ENCODE measurements around the gene FAM204A. TPM values are rescaled to one million over a fixed set of nuclear protein-coding genes. Genes with fewer than 3 reads are reported as not detected.

The FAM204A gene
- total RNA-seq, 1 experiment from 2014 or later, result 103 TPM

DNA sequence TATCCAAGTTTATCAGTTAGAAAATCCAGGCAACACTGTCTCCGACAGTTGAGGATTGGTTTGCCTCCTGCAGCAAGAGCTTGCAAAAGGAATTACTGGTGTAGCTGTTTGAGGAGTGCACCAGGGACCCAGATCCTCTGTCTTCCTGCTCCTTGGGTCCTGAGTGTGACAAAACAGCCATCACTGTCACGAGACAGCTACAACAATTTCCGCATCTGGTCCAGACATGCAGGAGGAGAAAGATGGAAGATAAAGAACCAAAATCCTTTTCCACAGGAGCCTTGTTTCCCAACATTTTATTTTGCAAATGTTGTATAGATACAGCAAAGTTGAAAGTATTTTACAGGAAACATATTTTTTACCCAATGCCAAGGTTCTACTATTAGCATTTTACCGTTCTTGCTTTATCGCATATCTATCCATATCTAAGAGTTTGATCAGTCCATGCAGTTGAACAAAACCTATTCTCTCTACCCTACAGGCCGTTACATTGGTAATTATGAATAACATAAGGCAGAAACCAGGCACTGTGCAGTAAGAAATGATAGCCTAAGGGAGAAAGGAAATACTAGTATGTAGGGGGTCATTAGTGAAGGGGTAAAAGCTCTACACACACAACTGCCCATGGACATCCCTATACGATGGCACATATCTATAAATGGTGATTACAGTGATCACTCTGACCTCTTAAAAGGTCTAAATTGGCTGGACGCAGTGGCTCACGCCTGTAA is 54.9 kb downstream of the FAM204A start:
- CTCF ChIA-PET, result no interaction called here
- no peaks in the 10 kb centered on the region for H3K9me3 ChIP-seq (ENCODE audit: low read depth, low read length, poor library complexity, severe bottlenecking)
- no peak for TF ChIP-seq EZH2 (IDR thresholded peaks at IDR 0.05; ENCODE audit: borderline replicate concordance, low read depth, low read length, poor library complexity, severe bottlenecking)
- TF ChIP-seq, protein P1, sequence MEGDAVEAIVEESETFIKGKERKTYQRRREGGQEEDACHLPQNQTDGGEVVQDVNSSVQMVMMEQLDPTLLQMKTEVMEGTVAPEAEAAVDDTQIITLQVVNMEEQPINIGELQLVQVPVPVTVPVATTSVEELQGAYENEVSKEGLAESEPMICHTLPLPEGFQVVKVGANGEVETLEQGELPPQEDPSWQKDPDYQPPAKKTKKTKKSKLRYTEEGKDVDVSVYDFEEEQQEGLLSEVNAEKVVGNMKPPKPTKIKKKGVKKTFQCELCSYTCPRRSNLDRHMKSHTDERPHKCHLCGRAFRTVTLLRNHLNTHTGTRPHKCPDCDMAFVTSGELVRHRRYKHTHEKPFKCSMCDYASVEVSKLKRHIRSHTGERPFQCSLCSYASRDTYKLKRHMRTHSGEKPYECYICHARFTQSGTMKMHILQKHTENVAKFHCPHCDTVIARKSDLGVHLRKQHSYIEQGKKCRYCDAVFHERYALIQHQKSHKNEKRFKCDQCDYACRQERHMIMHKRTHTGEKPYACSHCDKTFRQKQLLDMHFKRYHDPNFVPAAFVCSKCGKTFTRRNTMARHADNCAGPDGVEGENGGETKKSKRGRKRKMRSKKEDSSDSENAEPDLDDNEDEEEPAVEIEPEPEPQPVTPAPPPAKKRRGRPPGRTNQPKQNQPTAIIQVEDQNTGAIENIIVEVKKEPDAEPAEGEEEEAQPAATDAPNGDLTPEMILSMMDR (conservative IDR thresholded peaks at IDR 0.05; ENCODE audit: low read depth, low read length), result no peak
- H3K27me3 ChIP-seq (replicated peaks; ENCODE audit: insufficient read depth, low read depth, low read length, poor library complexity), result peaks cover 15% of the 10 kb centered on the region
- no peaks in the 10 kb centered on the region for H3K36me3 ChIP-seq (ENCODE audit: insufficient read depth, low read length, poor library complexity, severe bottlenecking)
- H3K4me3 ChIP-seq (ENCODE audit: low read depth, low read length, poor library complexity, severe bottlenecking), result no peak overlapping the region
- DNase-seq (ENCODE audit: low spot score), result no peak
- POLR2A ChIA-PET (ENCODE audit: low non-redundant PET), result no interaction called here
- BruUV-seq (replicated peaks), result no TSS peak
- H3K27ac ChIP-seq (ENCODE audit: low read depth, low read length, poor library complexity, severe bottlenecking), result no peak overlapping the region
- intact Hi-C loops (cut with micrococcal nuclease; ENCODE audit: unreplicated experiment), result no loop called here
- no peaks in the 10 kb centered on the region for H3K4me1 ChIP-seq (ENCODE audit: insufficient read depth, low read length, poor library complexity, severe bottlenecking)

DNA sequence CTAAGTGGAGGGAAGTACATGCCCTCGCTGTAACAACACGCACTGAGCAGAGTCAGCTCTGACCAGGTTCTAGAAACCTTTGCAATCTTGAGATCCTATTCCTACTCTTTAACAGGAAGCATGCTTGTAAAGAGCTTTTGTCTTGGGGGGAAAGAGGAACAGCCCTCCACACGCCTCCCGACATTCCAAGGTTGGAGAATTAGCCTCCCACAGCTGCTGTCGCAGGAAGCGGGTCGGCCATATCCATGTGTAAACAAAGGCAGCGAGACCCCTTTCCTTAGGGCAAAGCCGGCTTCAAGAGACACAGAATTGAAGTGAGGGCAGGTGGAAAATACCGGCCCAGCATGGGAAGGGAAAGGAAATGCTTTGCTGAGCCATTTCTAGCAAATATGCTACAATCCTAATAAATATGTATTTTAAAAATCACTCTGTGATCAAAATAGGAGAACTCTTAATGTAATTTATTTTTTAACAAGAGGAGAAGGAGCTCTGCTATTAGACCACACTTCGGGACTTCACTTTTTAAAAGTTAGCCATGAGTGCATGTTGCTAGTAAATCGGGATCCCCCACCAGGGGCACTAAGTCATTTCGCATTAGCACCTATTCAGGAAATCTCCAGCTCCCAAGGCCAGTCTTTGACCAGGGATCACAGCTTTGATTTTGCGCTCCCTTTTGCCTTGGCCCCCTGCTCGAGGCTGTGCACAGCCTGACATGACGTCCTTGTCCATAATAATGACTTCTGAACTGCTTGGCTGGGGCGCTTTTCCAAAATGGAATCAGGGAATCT is 55.9 kb downstream of the FAM204A start:
- H3K4me3 ChIP-seq (ENCODE audit: low read depth, low read length, poor library complexity, severe bottlenecking), result no peak overlapping the region
- ChIA-PET CTCF (no interaction called here), POLR2A (ENCODE audit: low non-redundant PET) (no interaction called here)
- no peak for TF ChIP-seq EZH2 (IDR thresholded peaks at IDR 0.05; ENCODE audit: borderline replicate concordance, low read depth, low read length, poor library complexity, severe bottlenecking)
- TF ChIP-seq, protein P1 (conservative IDR thresholded peaks at IDR 0.05; ENCODE audit: low read depth, low read length), result no peak
- DNase-seq (ENCODE audit: low spot score), result no peak
- H3K36me3 ChIP-seq (ENCODE audit: insufficient read depth, low read length, poor library complexity, severe bottlenecking), result no peaks in the 10 kb centered on the region
- no peaks in the 10 kb centered on the region for H3K9me3 ChIP-seq (ENCODE audit: low read depth, low read length, poor library complexity, severe bottlenecking)
- H3K4me1 ChIP-seq (ENCODE audit: insufficient read depth, low read length, poor library complexity, severe bottlenecking), result no peaks in the 10 kb centered on the region
- peaks cover 12% of the 10 kb centered on the region for H3K27me3 ChIP-seq (replicated peaks; ENCODE audit: insufficient read depth, low read depth, low read length, poor library complexity)
- no TSS peak for BruUV-seq (replicated peaks)
- intact Hi-C loops (cut with micrococcal nuclease; ENCODE audit: unreplicated experiment), result no loop called here
- no peak overlapping the region for H3K27ac ChIP-seq (ENCODE audit: low read depth, low read length, poor library complexity, severe bottlenecking)

DNA sequence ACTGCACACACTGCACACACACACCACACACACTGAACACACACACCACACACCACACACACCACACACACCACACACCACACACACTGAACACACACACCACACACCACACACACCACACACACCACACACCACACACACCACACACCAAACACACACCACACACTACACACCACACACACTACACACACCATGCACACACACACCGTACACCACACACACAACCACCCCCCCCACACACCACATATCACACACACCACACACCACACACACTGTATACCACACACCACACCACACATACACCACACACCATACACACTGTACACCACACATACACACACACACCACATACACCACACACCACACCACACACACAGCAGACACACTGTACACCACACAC is 59.5 kb downstream of the FAM204A start:
- Histone ChIP-seq H3K27ac (ENCODE audit: low read depth, low read length, poor library complexity, severe bottlenecking) (no peak overlapping the region), H3K9me3 (ENCODE audit: low read depth, low read length, poor library complexity, severe bottlenecking) (no peaks in the 10 kb centered on the region), H3K4me1 (ENCODE audit: insufficient read depth, low read length, poor library complexity, severe bottlenecking) (no peaks in the 10 kb centered on the region), H3K27me3 (replicated peaks; ENCODE audit: insufficient read depth, low read depth, low read length, poor library complexity) (no peaks in the 10 kb centered on the region), H3K4me3 (ENCODE audit: low read depth, low read length, poor library complexity, severe bottlenecking) (no peak overlapping the region), H3K36me3 (ENCODE audit: insufficient read depth, low read length, poor library complexity, severe bottlenecking) (no peaks in the 10 kb centered on the region)
- intact Hi-C loops (cut with micrococcal nuclease; ENCODE audit: unreplicated experiment), result no loop called here
- BruUV-seq (replicated peaks), result no TSS peak
- ChIA-PET CTCF (interaction anchor here (0.5 kb wide), 1 partner anchor 84 kb away, joined by 9 read pairs; no protein-coding TSS in a partner anchor), POLR2A (ENCODE audit: low non-redundant PET) (no interaction called here)
- TF ChIP-seq, protein P1 (conservative IDR thresholded peaks at IDR 0.05; ENCODE audit: low read depth, low read length), result no peak
- TF ChIP-seq EZH2 (IDR thresholded peaks at IDR 0.05; ENCODE audit: borderline replicate concordance, low read depth, low read length, poor library complexity, severe bottlenecking), result no peak
- DNase-seq (ENCODE audit: low spot score), result no peak
